HepG2 (cell line): ENCODE measurements around the gene TOMM6. TPM values are rescaled to one million over a fixed set of nuclear protein-coding genes. Genes with fewer than 3 reads are reported as not detected.
A peak's percentile ranks its signal among the peaks of the same experiment; 100 is the strongest.

Experiments
- FOSL1 ChIP-seq: sonication (generic); formaldehyde crosslinking; IDR thresholded peaks from 2 replicates; pipeline ENCODE4 v1.9.0; 2021; ENCODE audit warnings: missing genetic modification reagents, borderline replicate concordance
- IRF2 ChIP-seq: IDR thresholded peaks from 2 replicates; pipeline ENCODE4 v1.6.1; 2018; ENCODE audit warnings: missing genetic modification reagents, missing compliant biosample characterization
- IRX3 ChIP-seq: sonication (generic); formaldehyde crosslinking; IDR thresholded peaks from 2 replicates; pipeline ENCODE4 v1.8.1; 2023; ENCODE audit warnings: mild to moderate bottlenecking, low read depth, missing genetic modification reagents, borderline replicate concordance
- ISL2 ChIP-seq: sonication (generic); formaldehyde crosslinking; IDR thresholded peaks from 2 replicates; pipeline ENCODE4 v1.5.0; 2020; ENCODE audit warnings: missing genetic modification reagents
- KDM3A ChIP-seq: IDR thresholded peaks from 2 replicates; pipeline ENCODE4 v1.6.1; 2018; ENCODE audit warnings: low read depth, missing compliant biosample characterization
- PHF21A ChIP-seq: sonication (generic); formaldehyde crosslinking; IDR thresholded peaks from 2 replicates; pipeline ENCODE4 v1.5.0; 2020; ENCODE audit warnings: mild to moderate bottlenecking, missing genetic modification reagents
- RELA ChIP-seq: sonication (generic); formaldehyde crosslinking; IDR thresholded peaks from 2 replicates; pipeline ENCODE4 v1.4.0; 2020; ENCODE audit warnings: missing genetic modification reagents
- REPIN1 ChIP-seq: sonication (generic); formaldehyde crosslinking; IDR thresholded peaks from 2 replicates; pipeline ENCODE4 v1.8.0; 2022; ENCODE audit warnings: missing genetic modification reagents, low read depth, mild to moderate bottlenecking, borderline replicate concordance
- SMARCC2 ChIP-seq: fragments of 450-650 bp; IDR thresholded peaks from 2 replicates; pipeline ENCODE4 v1.6.1; 2017; ENCODE audit warnings: antibody characterized with exemption, mild to moderate bottlenecking
- ZBTB3 ChIP-seq: sonication (generic); formaldehyde crosslinking; IDR thresholded peaks from 2 replicates; pipeline ENCODE4 v1.4.0; 2020; ENCODE audit warnings: low read depth, mild to moderate bottlenecking, moderate library complexity, missing genetic modification reagents, borderline replicate concordance
- ZNF101 ChIP-seq: sonication (generic); formaldehyde crosslinking; IDR thresholded peaks from 2 replicates; pipeline ENCODE4 v1.4.0; 2020; ENCODE audit warnings: mild to moderate bottlenecking, low read depth, missing genetic modification reagents, borderline replicate concordance
- ZNF331 ChIP-seq: sonication (generic); formaldehyde crosslinking; IDR thresholded peaks from 2 replicates; pipeline ENCODE4 v1.4.0; 2020; ENCODE audit warnings: missing genetic modification reagents
- ZNF451 ChIP-seq: sonication (generic); formaldehyde crosslinking; IDR thresholded peaks from 2 replicates; pipeline ENCODE4 v1.5.0; 2020; ENCODE audit warnings: mild to moderate bottlenecking, missing genetic modification reagents
- ZNF546 ChIP-seq: sonication (generic); formaldehyde crosslinking; conservative IDR thresholded peaks from 2 replicates; pipeline ENCODE4 v1.8.1; 2023; ENCODE audit warnings: mild to moderate bottlenecking, missing genetic modification reagents
- ZNF562 ChIP-seq: sonication (generic); formaldehyde crosslinking; IDR thresholded peaks from 2 replicates; pipeline ENCODE4 v1.8.0; 2022; ENCODE audit warnings: missing genetic modification reagents, borderline replicate concordance
- ZNF563 ChIP-seq: sonication (generic); formaldehyde crosslinking; IDR thresholded peaks from 2 replicates; pipeline ENCODE4 v1.8.0; 2022; ENCODE audit warnings: mild to moderate bottlenecking, moderate library complexity, missing genetic modification reagents
- ZNF572 ChIP-seq: sonication (generic); formaldehyde crosslinking; IDR thresholded peaks from 2 replicates; pipeline ENCODE4 v1.5.1; 2020; ENCODE audit warnings: mild to moderate bottlenecking, missing genetic modification reagents
- ZNF709 ChIP-seq: sonication (generic); formaldehyde crosslinking; IDR thresholded peaks from 2 replicates; pipeline ENCODE4 v1.5.0; 2020; ENCODE audit warnings: mild to moderate bottlenecking, missing genetic modification reagents
- ZNF768 ChIP-seq: sonication (generic); formaldehyde crosslinking; IDR thresholded peaks from 2 replicates; pipeline ENCODE4 v1.4.0; 2020; ENCODE audit warnings: missing genetic modification reagents
- polyA plus RNA-seq, 8 experiments: library from polyadenylated mRNA; depleted of rRNA in 3 of 8; stranded (reverse) in 7 of 8; unstranded in 1 of 8; fragments of >200 nt; fragmentation: Illumina TruSeq in 4 of 8; extraction: Trizol in 4 of 8; gene quantifications; 2 replicates each; pipeline versions ENCODE4 v1.2.1 to v1.2.3, GENCODE V29; 2011 to 2016; ENCODE audit warnings: low read depth in 4 of 8, missing spikeins in 1 of 8, mixed read lengths in 1 of 8; ENCODE audit not compliant: insufficient read depth in 1 of 8
- total RNA-seq, 5 experiments: library from RNA; depleted of rRNA; stranded (reverse); fragments of >200 nt; fragmentation: Illumina TruSeq; extraction: Trizol; gene quantifications; 2 replicates each; pipeline ENCODE4 v1.2.3, GENCODE V29; 2016; ENCODE audit warnings: low read depth in 1 of 5
- TF ChIP-seq, protein P1 (sequence below): sonication (generic); formaldehyde crosslinking; IDR thresholded peaks from 2 replicates; pipeline ENCODE4 v1.4.0; 2020; ENCODE audit warnings: missing genetic modification reagents
- TF ChIP-seq, protein P2 (sequence below): sonication (generic); formaldehyde crosslinking; IDR thresholded peaks from 2 replicates; pipeline ENCODE4 v1.4.0; 2020; ENCODE audit warnings: missing genetic modification reagents, low read depth, mild to moderate bottlenecking, borderline replicate concordance
- TF ChIP-seq, protein P3 (sequence below): sonication (generic); formaldehyde crosslinking; IDR thresholded peaks from 2 replicates; pipeline ENCODE4 v1.5.0; 2020; ENCODE audit warnings: mild to moderate bottlenecking, missing genetic modification reagents
- TF ChIP-seq, protein P4 (sequence below): sonication (generic); formaldehyde crosslinking; IDR thresholded peaks from 2 replicates; pipeline ENCODE4 v1.4.0; 2020; ENCODE audit warnings: mild to moderate bottlenecking, low read depth, missing genetic modification reagents

TOMM6 gene
- total and polyA plus RNA-seq, 2 of the 13 experiments (the other 11 are each of a cell fraction or from before 2014, with no cell fraction given) = 320 to 321 TPM

DNA sequence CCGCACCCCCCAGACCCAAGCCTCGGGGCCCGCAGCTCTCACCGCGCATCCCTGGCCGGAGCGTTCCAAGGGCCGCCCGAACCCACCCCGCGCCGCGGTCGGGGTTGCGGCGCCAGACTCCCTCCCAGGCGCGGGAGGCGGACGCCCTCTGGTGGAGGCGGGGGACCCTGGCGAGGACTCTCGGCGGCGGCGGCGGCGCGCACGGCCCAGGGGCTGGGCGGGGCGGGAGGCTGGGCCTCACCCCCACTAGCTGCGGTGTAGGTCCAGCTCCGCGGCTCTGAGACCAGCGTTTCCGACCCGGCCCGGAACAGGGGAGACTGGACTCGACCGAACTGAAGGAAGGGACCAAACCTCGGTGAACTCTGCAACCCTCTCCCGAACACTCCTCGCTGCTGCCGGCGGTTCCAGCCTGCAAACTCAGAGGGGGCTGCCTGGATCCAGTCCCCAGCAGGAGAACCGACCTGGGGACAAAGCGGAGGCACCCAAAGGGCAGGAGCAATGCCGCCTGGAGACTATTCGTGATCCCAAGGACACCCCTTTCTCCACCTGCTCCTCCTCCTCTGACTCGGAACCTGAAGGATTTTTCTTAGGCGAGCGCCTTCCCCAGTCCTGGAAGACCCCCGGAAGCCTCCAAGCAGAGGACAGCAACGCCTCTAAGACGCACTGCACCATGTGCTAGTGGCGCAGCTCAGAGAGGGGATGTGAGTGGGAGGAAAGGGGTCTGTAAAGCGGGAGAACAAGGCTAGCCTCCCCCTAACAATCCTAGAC is 859 bp upstream of the TOMM6 start (continued):
- TF ChIP-seq, protein P1, sequence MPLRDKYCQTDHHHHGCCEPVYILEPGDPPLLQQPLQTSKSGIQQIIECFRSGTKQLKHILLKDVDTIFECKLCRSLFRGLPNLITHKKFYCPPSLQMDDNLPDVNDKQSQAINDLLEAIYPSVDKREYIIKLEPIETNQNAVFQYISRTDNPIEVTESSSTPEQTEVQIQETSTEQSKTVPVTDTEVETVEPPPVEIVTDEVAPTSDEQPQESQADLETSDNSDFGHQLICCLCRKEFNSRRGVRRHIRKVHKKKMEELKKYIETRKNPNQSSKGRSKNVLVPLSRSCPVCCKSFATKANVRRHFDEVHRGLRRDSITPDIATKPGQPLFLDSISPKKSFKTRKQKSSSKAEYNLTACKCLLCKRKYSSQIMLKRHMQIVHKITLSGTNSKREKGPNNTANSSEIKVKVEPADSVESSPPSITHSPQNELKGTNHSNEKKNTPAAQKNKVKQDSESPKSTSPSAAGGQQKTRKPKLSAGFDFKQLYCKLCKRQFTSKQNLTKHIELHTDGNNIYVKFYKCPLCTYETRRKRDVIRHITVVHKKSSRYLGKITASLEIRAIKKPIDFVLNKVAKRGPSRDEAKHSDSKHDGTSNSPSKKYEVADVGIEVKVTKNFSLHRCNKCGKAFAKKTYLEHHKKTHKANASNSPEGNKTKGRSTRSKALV (CRISPR knock-in tag) = no peak
- TF ChIP-seq KDM3A (CRISPR knock-in tag) = peak; percentile 93
- peak; percentile 72; the same call in 1 of the 2 replicates for TF ChIP-seq IRF2 (CRISPR knock-in tag)
- peak; percentile 79 for TF ChIP-seq ZNF572 (CRISPR knock-in tag)
- peak; percentile 82 for TF ChIP-seq ZNF331 (CRISPR knock-in tag)
- TF ChIP-seq IRX3 (CRISPR knock-in tag) = no peak
- TF ChIP-seq REPIN1 (CRISPR knock-in tag) = peak; percentile 69; the same call in 1 of the 2 replicates
- TF ChIP-seq ZBTB3 = 0 out of 2 replicates have a peak, but pooled peaks have one; percentile 69
- TF ChIP-seq, protein P2, sequence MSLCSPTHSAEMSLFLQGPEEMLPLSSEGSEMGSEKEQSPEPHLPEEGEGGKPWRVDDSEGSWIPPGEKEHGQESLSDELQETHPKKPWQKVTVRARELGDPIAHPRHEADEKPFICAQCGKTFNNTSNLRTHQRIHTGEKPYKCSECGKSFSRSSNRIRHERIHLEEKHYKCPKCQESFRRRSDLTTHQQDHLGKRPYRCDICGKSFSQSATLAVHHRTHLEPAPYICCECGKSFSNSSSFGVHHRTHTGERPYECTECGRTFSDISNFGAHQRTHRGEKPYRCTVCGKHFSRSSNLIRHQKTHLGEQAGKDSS (CRISPR knock-in tag) = peak; percentile 97
- TF ChIP-seq ZNF709 (CRISPR knock-in tag) = peak; percentile 44
- TF ChIP-seq RELA (CRISPR knock-in tag) = no peak; the same call in 1 of the 2 replicates
- peak; percentile 71; the same call in 1 of the 2 replicates for TF ChIP-seq ZNF563 (CRISPR knock-in tag)
- no peak for TF ChIP-seq FOSL1 (CRISPR knock-in tag)
- TF ChIP-seq, protein P3, sequence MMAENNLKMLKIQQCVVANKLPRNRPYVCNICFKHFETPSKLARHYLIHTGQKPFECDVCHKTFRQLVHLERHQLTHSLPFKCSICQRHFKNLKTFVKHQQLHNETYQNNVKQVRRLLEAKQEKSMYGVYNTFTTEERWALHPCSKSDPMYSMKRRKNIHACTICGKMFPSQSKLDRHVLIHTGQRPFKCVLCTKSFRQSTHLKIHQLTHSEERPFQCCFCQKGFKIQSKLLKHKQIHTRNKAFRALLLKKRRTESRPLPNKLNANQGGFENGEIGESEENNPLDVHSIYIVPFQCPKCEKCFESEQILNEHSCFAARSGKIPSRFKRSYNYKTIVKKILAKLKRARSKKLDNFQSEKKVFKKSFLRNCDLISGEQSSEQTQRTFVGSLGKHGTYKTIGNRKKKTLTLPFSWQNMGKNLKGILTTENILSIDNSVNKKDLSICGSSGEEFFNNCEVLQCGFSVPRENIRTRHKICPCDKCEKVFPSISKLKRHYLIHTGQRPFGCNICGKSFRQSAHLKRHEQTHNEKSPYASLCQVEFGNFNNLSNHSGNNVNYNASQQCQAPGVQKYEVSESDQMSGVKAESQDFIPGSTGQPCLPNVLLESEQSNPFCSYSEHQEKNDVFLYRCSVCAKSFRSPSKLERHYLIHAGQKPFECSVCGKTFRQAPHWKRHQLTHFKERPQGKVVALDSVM = peak; percentile 89
- peak; percentile 46; the same call in 1 of the 2 replicates for TF ChIP-seq ZNF101
- 0 out of 2 replicates have a peak, but pooled peaks have one; percentile 27 for TF ChIP-seq ZNF768 (CRISPR knock-in tag)
- peak; percentile 83; the same call in 1 of the 2 replicates for TF ChIP-seq ZNF451 (CRISPR knock-in tag)
- no peak for TF ChIP-seq ISL2 (CRISPR knock-in tag)
- no peak for TF ChIP-seq ZNF562 (CRISPR knock-in tag)
- TF ChIP-seq SMARCC2 = no peak
- TF ChIP-seq ZNF546 = peak; percentile 88; the same call in 1 of the 2 replicates
- TF ChIP-seq, protein P4, sequence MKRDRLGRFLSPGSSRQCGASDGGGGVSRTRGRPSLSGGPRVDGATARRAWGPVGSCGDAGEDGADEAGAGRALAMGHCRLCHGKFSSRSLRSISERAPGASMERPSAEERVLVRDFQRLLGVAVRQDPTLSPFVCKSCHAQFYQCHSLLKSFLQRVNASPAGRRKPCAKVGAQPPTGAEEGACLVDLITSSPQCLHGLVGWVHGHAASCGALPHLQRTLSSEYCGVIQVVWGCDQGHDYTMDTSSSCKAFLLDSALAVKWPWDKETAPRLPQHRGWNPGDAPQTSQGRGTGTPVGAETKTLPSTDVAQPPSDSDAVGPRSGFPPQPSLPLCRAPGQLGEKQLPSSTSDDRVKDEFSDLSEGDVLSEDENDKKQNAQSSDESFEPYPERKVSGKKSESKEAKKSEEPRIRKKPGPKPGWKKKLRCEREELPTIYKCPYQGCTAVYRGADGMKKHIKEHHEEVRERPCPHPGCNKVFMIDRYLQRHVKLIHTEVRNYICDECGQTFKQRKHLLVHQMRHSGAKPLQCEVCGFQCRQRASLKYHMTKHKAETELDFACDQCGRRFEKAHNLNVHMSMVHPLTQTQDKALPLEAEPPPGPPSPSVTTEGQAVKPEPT (CRISPR knock-in tag) = 0 out of 2 replicates have a peak, but pooled peaks have one; percentile 16
- TF ChIP-seq PHF21A (CRISPR knock-in tag) = 0 out of 2 replicates have a peak, but pooled peaks have one; percentile 44
